PFSK-1 (cell line): ENCODE results near the gene S100A8.

Source experiments
- FOXP2 ChIP-seq: optimal IDR thresholded peaks from 2 replicates; pipeline ENCODE3; 2011; ENCODE audit warnings: borderline replicate concordance, control low read depth, inconsistent platforms; ENCODE audit not compliant: insufficient read depth; ENCODE audit errors: extremely low read length, extremely low read depth
- POLR2AphosphoS5 ChIP-seq: IDR thresholded peaks from 2 replicates; pipeline ENCODE4 v1.6.1; 2012; ENCODE audit warnings: low read depth, mild to moderate bottlenecking, control low read depth, low read length, moderate library complexity
- SIN3A ChIP-seq: IDR thresholded peaks from 2 replicates; pipeline ENCODE4 v1.6.1; 2012; ENCODE audit warnings: mild to moderate bottlenecking, low read length, moderate library complexity, borderline replicate concordance; ENCODE audit not compliant: insufficient read depth
- TAF1 ChIP-seq: IDR thresholded peaks from 2 replicates; pipeline ENCODE4 v1.6.1; 2012; ENCODE audit warnings: low read length, control low read depth, borderline replicate concordance; ENCODE audit not compliant: insufficient read depth
- TF ChIP-seq, protein P1 (sequence below), 2 experiments: IDR thresholded peaks; 2 replicates each; pipeline versions ENCODE4 v1.6.1 to v1.8.0; 2011 to 2012; ENCODE audit warnings: low read depth in 2 of 2, low read length in 2 of 2, control low read depth in 1 of 2, inconsistent platforms in 1 of 2, mild to moderate bottlenecking in 1 of 2, moderate library complexity in 1 of 2; ENCODE audit not compliant: insufficient read depth in 1 of 2

Gene S100A8

DNA sequence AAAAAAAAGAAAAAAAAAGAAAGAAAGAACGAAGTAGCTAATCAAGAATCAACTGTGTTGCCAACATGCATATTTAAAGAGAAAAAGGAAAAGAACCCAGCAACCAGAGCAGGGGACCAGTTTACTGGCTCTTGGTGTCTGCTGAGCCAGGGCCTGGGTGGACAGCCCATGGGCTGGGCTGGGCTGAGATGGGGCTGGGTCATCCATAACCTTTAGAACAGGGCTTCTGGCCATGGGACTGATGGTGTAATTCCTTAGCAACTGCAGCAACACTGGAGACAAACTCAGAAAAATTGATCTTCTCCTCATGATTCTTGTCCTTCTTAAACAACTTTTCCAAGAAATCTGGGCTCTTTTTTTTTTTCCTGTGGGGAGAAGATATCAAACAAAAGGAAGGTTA lies 35.9 kb upstream of the S100A8 start:
- TF ChIP-seq TAF1 (no peak), POLR2AphosphoS5 (no peak), FOXP2 (no peak), SIN3A (no peak)
- TF ChIP-seq, protein P1, sequence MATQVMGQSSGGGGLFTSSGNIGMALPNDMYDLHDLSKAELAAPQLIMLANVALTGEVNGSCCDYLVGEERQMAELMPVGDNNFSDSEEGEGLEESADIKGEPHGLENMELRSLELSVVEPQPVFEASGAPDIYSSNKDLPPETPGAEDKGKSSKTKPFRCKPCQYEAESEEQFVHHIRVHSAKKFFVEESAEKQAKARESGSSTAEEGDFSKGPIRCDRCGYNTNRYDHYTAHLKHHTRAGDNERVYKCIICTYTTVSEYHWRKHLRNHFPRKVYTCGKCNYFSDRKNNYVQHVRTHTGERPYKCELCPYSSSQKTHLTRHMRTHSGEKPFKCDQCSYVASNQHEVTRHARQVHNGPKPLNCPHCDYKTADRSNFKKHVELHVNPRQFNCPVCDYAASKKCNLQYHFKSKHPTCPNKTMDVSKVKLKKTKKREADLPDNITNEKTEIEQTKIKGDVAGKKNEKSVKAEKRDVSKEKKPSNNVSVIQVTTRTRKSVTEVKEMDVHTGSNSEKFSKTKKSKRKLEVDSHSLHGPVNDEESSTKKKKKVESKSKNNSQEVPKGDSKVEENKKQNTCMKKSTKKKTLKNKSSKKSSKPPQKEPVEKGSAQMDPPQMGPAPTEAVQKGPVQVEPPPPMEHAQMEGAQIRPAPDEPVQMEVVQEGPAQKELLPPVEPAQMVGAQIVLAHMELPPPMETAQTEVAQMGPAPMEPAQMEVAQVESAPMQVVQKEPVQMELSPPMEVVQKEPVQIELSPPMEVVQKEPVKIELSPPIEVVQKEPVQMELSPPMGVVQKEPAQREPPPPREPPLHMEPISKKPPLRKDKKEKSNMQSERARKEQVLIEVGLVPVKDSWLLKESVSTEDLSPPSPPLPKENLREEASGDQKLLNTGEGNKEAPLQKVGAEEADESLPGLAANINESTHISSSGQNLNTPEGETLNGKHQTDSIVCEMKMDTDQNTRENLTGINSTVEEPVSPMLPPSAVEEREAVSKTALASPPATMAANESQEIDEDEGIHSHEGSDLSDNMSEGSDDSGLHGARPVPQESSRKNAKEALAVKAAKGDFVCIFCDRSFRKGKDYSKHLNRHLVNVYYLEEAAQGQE (IDR thresholded peaks at IDR 0.05; ENCODE audit: insufficient read depth in 1 of 2, low read depth in 2 of 2, low read length in 2 of 2) = no peak

DNA sequence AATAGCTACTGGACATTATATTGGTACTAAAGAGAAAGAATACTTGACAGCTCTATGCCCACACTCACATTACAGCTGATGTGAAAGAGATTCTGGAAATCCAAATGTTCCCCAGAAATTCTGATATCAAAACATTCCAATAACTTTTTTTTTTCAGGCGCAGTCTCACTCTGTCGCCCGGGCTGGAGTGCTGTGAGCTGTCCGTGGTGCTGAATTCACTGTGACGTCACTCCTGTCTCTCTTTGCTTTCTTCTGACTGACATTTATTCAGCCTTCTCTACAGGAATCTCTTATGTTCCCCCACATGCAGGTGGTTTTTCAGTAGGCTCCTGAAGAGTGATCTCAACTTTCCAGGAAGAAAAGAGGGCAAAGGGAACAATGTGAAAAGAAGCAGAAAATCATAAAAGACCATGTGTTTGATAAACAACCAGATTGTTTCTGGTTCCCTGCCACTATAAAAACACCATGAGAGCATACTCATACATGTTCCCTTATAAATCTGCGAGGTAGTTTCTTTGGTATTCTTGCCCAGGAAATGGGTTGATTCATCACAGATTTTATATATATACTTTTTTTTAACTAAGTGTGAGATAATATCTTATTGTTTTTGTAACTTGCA lies 31.7 kb upstream of the S100A8 start:
- TF ChIP-seq, protein P1 (IDR thresholded peaks at IDR 0.05; ENCODE audit: insufficient read depth in 1 of 2, low read depth in 2 of 2, low read length in 2 of 2) = peak; percentile 97 to 100
- TF ChIP-seq FOXP2 (no peak), TAF1 (no peak), SIN3A (peak; percentile 72; the same call in 1 of the 2 replicates), POLR2AphosphoS5 (no peak)

DNA sequence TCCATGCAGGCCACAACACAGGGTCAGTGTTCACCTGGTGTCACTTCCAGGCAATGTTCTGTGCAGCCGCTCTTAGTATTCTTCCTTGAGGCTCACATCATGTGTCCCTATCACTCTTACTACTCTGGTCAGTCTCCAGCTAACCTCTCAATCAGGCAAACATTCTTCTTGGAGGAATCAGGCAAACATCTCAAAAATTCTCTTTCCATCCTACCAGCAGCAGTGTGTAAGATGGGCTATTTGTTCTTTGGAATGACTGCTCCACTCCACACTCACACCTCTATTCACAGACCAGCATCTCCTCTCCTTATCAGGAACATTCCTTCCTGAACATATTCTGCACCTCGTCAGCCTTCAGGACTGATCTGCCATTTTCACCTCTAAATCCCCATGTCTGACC lies 29.4 kb upstream of the S100A8 start:
- TF ChIP-seq, protein P1 (IDR thresholded peaks at IDR 0.05; ENCODE audit: insufficient read depth in 1 of 2, low read depth in 2 of 2, low read length in 2 of 2) = no peak
- TF ChIP-seq POLR2AphosphoS5 = no peak
- no peak for TF ChIP-seq TAF1
- TF ChIP-seq FOXP2 = no peak
- TF ChIP-seq SIN3A = no peak

DNA sequence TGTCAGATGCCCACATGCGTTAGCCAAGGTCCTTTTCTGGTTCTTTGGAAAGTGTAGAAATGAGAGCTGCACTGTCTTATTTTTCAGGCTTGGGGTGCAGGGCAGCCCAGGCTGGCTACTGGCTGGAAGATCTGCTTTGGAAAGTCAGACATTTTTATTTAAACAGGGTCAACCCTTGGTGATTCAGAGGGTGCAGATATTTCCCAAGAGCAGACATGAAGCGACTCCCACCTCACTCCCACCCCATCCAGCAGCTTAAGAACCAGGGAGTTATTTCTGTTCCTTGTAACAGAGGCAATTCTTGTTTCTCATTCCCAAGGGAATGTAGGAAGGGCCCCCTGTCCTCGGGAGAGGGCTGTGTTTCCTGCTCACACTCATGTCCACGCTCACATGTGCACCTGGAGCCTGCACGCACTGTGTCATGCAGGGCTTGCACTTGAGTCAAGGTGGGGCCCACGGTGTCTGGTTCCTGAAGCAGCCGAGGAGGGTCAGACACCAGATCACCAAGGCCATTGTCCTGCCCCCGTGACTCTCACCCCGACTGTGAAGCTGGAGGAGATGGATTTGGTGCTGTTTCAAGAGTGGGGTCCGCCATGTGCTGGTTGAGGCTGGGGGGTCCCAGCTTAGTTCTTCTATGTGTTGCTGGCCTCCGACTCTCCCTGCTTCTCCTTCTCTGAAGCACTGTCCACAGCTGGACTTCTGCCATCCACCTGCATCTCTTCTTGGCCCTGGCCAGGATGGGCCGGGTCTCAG lies 26.4 kb upstream of the S100A8 start:
- TF ChIP-seq FOXP2 (no peak), SIN3A (no peak), POLR2AphosphoS5 (no peak), TAF1 (no peak)
- TF ChIP-seq, protein P1 (IDR thresholded peaks at IDR 0.05; ENCODE audit: insufficient read depth in 1 of 2, low read depth in 2 of 2, low read length in 2 of 2) = no peak
